ENCODE measurements around the gene PSEN1.
A peak's percentile ranks its signal among the peaks of the same experiment; 100 is the strongest.
"Not testable (repeated sequence)": the region's sequence is repeated elsewhere in the genome, so short reads cannot be mapped to it uniquely, and the experiment has no call there.

Gene PSEN1

GRCh38 chr14:73167727-73168126 lies 31.4 kb downstream of the PSEN1 start:
- DNase-seq: no peak

DNA sequence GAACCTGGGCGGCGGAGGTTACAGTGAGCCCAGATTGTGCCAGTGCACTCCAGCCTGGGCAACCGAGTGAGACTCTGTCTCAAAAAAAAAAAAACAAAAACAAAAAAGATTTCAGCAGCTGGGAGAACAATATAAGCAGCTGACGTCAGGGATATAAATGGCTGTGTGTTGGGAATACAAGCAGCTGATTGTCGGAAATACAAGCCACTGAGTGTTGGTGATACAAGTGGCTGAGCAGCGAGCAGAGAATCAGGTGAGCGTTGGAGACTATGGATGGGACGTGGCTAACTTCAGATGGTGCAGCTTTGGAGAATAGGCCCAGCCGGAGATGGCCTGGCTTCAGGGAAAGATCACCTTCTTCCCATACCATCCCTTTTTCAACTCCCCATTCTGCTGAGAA lies 32.0 kb downstream of the PSEN1 start:
- no peak for DNase-seq

- DNase-seq: no peak
Measured at GRCh38 chr14:73168691-73169090, 32.4 kb downstream of the PSEN1 start.

- not testable (repeated sequence) for DNase-seq
Measured at GRCh38 chr14:73169855-73170254, 33.5 kb downstream of the PSEN1 start.

GRCh38 chr14:73170686-73171085 lies 34.4 kb downstream of the PSEN1 start:
- no peak for DNase-seq

- DNase-seq: no peak
Measured at GRCh38 chr14:73172500-73172899, 36.2 kb downstream of the PSEN1 start.

DNA sequence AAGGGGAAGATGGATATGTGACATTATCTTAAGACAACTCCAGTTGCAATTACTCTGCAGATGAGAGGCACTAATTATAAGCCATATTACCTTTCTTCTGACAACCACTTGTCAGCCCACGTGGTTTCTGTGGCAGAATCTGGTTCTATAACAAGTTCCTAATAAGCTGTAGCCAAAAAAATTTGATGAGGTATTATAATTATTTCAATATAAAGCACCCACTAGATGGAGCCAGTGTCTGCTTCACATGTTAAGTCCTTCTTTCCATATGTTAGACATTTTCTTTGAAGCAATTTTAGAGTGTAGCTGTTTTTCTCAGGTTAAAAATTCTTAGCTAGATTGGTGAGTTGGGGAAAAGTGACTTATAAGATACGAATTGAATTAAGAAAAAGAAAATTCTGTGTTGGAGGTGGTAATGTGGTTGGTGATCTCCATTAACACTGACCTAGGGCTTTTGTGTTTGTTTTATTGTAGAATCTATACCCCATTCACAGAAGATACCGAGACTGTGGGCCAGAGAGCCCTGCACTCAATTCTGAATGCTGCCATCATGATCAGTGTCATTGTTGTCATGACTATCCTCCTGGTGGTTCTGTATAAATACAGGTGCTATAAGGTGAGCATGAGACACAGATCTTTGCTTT lies 36.9 kb downstream of the PSEN1 start:
- DNase-seq: peak in 1 of 2 donors; percentile 46

DNA sequence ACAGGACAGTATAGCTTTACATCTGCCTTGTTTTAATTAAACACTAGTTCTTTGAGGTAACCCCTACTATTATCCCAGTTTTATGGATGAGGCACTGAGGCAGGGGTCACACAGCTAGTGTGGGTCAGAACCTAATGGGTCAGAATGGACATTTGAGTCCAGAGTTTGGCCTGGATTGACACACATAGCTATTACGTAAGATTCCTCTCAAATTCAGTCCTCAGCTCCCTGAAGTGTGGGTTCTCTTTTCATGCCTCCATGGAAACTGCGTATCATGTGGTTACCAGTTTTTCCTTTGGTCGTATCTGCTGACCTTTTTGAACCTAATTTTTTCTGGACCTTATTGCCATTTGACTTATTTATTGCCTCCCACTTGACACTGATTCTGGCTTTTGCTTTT lies 40.4 kb downstream of the PSEN1 start:
- DNase-seq: no peak

DNA sequence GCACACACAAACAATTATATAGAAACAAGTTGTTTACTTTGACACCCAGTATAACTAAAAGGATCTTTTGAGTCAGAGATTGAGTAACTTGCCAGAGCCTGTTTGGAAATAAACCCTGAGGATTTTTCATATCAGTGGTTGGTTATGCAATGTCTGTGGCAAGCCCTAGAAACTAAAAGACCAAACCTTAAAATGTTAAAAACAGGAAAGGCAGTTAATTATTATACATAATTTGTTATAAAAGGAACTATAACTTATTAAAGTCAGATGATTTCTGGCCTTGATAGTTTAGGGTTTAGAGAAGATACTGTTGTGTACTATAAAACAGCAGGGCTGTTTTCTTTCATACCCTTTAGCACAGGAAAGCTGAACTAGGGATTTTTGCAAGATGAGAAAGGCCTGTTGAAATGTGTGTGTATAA lies 44.1 kb downstream of the PSEN1 start:
- peak in 1 of 2 donors; percentile 1 for DNase-seq

DNA sequence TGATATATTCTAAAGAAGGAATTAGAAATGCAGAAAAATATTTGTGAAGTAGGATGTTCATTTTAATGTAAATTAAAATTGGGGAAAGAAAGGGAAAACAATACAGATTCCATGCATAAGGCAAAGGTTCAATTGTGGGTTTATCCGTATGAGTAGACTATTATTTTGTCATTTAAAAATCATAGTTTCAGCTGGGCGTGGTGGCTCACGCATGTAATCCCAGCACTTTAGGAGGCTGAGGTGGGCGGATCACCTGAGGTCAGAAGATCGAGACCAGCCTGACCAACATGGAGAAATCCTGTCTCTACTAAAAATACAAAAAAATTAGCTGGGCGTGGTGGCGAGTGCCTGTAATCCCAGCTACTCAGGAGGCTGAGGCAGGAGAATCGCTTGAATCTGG lies 44.7 kb downstream of the PSEN1 start:
- DNase-seq: not testable (repeated sequence)

GRCh38 chr14:73188501-73188911 lies 52.2 kb downstream of the PSEN1 start:
- no peak for DNase-seq

DNA sequence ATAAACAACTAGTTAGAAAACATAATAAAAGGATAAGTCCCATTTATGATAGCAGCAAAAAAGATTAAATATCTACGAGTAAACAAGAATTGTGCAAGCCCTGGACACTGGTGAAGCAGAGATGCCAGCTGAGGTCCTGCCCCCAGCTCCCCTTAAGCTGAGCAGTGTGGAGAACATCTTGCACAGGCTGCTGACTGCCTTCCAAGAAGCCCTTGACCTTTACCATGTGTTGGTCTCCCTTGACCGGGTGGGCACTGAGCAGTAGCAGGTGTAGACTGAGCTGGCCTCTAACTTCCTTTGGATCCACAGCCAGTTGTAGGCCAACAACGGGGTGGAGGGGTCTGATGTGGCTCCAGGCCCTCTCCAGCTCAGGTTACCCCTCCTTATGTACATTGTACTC lies 53.3 kb downstream of the PSEN1 start:
- DNase-seq: no peak

GRCh38 chr14:73191441-73191840 lies 55.1 kb downstream of the PSEN1 start:
- DNase-seq: no peak

- DNase-seq: not testable (repeated sequence)
Measured at GRCh38 chr14:73194306-73194705, 58.0 kb downstream of the PSEN1 start.

DNA sequence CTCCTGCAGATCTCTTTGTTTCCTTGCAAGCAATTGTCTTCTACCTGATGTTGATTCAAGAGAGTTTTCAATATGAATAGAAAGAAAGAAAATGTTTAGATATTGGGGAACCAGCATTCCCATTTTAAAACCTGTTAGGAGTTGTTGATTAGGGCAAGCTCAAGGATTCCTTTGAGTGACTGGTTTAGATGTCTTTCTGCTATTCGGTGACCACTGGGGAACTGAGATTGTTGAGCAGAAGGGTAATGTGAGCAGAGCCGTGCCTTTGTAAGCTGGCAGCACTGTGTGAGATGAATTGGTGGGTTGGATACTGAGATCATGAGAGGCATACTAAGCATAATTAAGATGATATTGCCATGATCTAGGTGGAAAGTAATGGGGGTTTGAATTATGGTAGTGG lies 61.9 kb downstream of the PSEN1 start:
- no peak for DNase-seq

GRCh38 chr14:73203527-73203926 lies 67.2 kb downstream of the PSEN1 start:
- DNase-seq: no peak

- no peak for DNase-seq
Measured at GRCh38 chr14:73207615-73208014, 71.3 kb downstream of the PSEN1 start.

GRCh38 chr14:73208390-73208789 lies 72.1 kb downstream of the PSEN1 start:
- no peak for DNase-seq

- no peak for DNase-seq
Measured at GRCh38 chr14:73208846-73209245, 72.5 kb downstream of the PSEN1 start.

DNA sequence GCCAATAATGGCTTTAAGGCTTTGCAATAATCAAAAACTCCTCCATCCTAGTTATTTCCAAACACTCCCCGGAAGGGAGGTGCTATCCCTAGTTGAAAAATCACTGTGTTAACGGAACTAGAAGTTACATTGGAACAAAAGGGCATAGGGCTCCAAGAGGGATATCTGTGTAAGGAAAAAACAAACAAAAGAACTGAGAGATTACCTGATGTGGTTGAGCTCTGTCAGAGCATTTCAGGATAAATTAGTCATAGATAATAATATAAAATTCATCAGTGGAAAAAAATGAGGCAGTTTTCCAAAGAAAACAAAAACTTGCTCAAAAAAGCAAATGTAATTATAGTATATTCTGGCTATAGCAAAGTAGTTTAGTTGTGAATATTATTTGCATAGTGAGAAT lies 73.6 kb downstream of the PSEN1 start:
- DNase-seq: no peak

DNA sequence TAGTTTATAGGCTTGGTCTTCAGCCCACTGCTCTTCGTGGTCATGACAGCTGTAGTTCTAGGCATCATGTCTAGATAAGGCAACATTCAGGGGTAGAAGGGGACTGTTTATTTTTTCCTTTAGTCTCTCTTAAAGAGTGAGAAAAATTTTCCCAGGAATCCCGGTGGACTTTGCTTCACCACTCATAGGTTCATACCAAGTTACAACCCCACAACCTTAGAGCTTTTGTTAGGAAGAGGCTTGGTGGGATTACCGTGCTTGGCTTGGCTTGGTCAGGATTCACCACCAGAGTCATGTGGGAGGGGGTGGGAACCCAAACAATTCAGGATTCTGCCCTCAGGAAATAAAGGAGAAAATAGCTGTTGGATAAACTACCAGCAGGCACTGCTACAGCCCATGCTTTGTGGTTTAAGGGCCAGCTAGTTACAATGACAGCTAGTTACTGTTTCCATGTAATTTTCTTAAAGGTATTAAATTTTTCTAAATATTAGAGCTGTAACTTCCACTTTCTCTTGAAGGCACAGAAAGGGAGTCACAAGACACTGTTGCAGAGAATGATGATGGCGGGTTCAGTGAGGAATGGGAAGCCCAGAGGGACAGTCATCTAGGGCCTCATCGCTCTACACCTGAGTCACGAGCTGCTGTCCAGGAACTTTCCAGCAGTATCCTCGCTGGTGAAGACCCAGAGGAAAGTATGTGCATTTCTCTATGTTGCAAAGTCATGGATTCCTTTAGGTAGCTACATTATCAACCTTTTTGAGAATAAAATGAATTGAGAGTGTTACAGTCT lies 75.1 kb downstream of the PSEN1 start:
- DNase-seq: no peak

DNA sequence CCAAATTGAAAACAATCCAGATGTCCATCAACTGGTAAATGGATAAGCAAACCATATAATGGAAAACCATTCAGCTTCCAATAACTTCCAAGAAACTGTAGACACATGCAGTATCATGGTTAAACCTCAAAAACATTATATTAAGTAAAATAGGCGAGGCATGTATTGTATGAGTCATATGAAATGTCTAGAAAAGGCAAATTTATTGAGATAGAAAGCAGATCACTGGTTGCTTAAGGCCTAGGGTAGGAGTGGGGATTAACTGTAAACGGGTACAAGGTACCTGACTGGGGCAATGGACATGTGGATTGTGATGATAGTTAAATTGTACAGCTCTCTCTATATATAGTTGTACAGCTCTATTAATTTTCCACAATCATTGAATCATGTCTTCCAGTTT lies 79.7 kb downstream of the PSEN1 start:
- DNase-seq: no peak

- no peak for DNase-seq
Measured at GRCh38 chr14:73217411-73217810, 81.1 kb downstream of the PSEN1 start.

DNA sequence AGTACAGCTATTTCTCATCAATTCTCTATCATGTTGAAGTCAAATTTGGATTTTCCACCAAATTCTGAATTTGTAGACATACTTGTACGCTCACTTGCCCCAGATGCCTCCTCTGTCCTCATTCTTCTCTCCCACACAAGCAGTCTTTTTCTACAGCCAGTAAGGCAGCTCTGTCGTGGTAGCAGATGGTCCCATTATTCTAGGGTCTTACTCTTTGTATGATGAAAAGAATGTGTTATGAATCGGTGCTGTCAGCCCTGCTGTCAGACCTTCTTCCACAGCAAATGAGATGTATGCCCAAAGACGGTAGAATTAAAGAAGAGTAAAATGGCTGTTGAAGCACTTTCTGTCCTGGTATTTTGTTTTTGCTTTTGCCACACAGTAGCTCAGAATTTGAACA lies 83.8 kb downstream of the PSEN1 start:
- no peak for DNase-seq

DNA sequence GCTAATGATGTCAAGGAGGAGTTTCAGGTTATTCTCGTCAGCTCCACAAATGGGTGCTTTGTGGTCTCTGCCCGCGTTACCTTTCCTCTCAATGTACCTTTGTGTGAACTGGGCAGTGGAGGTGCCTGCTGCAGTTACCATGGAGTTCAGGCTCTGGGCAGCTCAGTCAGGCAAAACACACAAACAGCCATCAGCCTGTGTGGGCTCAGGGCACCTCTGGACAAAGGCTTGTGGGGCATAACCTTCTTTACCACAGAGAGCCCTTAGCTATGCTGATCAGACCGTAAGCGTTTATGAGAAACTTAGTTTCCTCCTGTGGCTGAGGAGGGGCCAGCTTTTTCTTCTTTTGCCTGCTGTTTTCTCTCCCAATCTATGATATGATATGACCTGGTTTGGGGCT lies 84.3 kb downstream of the PSEN1 start:
- no peak for DNase-seq

Data from CD4-positive, alpha-beta T cell treated with Interferon alpha-2 for 1 hour (primary cell).